NCI-H2227 (cell line): ENCODE results near the gene WWTR1.

Experiments used
- DNase-seq: peaks from one replicate; lab custom pipeline; 2025; ENCODE audit not compliant: unreplicated experiment; lab: John Stamatoyannopoulos, UW

Gene WWTR1

DNA sequence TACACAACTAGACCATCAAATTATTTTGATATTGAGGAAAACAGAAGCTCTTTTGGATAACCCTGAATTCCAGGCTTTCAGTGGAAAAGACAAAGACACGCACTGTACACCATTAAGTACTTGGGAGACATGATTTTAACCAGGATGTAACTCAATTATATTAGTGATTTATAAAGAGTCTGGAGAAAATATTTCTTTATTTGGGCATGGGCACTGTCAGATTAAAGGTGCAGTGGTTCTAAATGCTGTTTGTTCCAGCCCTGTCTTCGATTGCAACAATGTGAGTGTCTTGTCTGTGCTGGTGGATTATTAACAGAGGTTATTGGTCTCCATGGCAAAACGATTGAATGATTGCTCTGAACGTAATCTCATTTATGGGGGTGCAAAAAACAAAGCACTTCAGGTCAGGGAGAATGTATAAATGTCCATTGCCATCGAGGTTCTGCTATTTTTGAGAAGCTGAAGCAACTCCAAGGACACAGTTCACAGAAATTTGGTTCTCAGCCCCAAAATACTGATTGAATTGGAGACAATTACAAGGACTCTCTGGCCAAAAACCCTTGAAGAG lies 183.5 kb downstream of the WWTR1 start, which contains the start of gene TM4SF4:
Gene TM4SF4 (plus strand): TSS at position 448 of the 568 bp plus-strand sequence. CDS start 181 bp downstream, outside the sequence.
- no peak for DNase-seq

DNA sequence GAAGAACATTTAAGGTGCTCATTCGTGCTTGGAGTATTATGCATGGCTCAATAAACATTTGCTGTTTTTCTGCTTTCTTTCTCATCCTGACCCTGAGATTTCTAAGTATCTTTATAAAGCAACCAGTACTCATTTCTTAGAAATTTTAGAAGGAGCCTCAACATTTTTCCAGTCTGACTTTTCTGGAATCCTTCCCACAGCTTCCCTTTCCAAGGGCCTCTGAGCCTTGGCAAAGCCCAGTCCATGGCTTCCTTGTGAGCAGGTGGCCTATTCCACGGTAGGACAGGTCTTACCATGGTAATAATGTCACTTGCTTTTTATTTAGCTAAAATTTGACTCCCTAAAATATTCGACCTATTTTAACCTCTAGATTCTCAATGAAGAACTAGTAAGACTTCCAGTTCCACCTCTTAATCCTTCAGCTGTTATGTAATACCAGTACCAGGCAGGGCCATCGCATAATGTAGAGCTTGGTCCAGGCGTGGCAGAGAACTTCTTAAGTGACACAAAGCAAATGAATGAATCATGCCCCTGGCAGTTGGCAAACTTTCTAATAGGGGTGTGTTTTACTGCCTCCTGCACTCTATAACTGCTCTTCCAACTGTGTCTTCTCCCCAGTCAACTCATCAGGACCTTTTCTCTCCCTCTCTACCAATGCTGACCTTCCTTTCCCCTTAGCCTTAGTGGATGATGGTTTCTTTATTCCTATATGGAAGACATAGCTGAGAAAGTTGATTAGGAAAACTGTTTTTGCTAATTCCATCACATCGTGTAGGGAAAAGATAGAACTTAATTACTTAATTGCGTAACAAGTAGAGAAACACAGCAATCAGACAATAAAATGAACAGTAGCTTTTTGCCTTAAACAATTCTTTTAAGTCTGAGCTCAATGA lies 184.2 kb downstream of the WWTR1 start:
- DNase-seq: no peak

DNA sequence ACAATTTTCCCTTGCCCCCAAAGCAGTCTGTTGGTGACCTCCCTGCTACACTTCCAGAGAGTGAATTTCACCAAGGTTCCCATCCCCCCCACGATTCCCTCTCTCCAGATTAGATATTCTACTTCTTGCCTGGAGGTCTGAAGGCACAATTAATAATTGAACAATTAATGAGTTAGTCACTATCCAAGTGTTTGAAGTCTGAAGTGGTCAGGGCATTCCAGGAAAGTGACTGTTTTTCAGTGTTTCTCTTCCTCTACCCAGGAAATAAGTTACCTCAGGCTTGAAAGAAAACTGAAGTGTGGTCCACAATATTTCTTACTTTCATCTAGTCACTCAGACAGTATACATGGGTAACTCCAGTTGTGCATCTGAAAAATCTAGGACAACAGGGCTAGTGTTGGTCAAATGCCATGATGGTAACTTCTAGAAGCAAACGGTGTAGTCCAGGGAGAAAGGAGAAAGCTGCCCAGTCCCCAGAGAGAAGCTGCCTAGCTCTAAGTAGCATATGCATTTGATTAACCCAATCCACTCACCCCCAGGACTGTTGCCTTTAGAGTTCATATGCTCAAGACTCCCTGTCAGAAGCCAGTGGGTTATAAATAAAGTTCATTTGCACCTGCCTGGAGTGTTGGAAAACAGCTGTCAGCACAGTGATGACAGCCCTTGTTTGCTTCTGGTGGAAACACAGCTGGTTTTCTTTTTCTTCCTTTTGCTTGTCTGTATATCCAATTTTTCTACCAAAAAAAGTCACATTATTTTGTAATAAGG lies 185.6 kb downstream of the WWTR1 start:
- DNase-seq: no peak

DNA sequence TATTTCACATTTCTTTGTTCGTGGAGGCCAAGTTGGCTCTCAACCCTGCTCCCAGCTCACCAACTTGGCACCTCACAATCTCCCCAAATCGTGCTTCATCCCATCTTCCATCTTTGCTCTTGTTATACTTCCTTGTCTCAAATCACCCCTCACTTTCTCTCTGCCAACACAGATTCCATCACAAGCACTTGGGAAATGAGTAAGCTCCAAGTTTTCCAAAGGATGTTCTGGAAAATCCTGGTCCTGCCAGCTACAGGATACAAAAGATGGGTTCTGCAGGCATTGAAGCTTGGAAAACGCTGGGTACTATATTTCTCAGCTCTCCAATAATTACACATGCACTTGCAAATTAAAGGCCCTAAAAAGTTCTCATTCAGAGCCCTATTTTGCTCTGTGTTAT lies 187.4 kb downstream of the WWTR1 start:
- no peak for DNase-seq

DNA sequence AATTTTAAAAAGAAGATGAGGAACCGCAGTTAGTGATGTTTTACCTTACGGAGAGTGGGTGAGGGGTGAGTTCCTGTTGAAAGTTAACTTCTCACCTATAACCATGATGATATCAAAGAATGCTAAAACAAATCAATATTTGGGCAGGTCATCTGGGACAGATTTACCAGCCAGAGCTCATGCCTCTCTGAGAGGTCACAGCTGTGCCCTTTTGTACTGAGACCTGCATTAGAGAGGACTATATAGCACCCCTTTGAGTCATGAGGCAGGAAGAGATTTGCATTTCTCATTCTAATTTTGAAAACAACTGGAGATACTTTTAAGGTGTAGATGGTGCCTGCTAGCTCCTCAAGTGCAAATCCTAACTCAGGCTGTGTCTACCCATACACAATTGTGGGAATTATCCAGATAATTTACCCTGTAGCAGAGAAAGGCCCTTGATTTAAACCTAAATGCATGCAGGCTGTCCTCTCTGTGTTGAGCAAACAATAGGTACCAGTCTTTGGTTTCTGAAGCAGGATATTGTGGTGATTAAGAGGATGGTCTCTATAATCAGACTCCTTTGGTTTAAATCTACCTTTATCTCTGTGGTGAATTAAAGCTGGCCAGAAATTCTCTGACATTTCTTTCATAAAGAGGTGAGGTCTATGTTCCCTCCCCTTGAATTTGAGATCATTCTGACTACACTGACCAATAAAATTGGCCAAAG lies 189.2 kb downstream of the WWTR1 start:
- no peak for DNase-seq
